ENCODE measurements around the gene CBLB. TPM values are rescaled to one million over a fixed set of nuclear protein-coding genes. Genes with fewer than 3 reads are reported as not detected.

Gene CBLB
- total and polyA plus RNA-seq, 2 of the 4 experiments (the other 2 are of a cell fraction), result 10.1 to 20.1 TPM

GRCh38 chr3:105798381-105798934, 70.4 kb downstream of the CBLB start:
- no CpG with 5 or more reads among the region's 1 CpG for WGBS, 2 experiments (ENCODE audit: extremely low coverage in 2 of 2, insufficient read length in 1 of 2)
- ChIA-PET CTCF (no interaction called here), POLR2A (ENCODE audit: unreplicated experiment) (no interaction called here)
- no peak for DNase-seq
- no peak for TF ChIP-seq USF2 (IDR thresholded peaks at IDR 0.05; ENCODE audit: low read depth, low read length)
- no peak for TF ChIP-seq CTCF (conservative IDR thresholded peaks at IDR 0.05; ENCODE audit: low read depth, low read length)
- no peak for TF ChIP-seq POLR2A (IDR thresholded peaks at IDR 0.05; ENCODE audit: low read depth, low read length)
- no peak for TF ChIP-seq BHLHE40 (IDR thresholded peaks at IDR 0.05; ENCODE audit: low read depth, low read length)
- no peak for TF ChIP-seq MXI1 (IDR thresholded peaks at IDR 0.05; ENCODE audit: borderline replicate concordance, low read depth, low read length)
- no peak overlapping the region for H3K4me2 ChIP-seq (ENCODE audit: low read depth, low read length)
- no peak overlapping the region for H3K9ac ChIP-seq (ENCODE audit: low read depth, low read length)
- no peak overlapping the region for H3K56ac ChIP-seq (ENCODE audit: extremely low read depth, insufficient read depth, low read length)
- H3K36me3 ChIP-seq (ENCODE audit: control insufficient read depth, insufficient read depth, low read length), result no peaks in the 10 kb centered on the region
- no peak overlapping the region for H3K27ac ChIP-seq (ENCODE audit: insufficient read depth, low read length)
- H3K14ac ChIP-seq (replicated peaks; ENCODE audit: low read depth, low read length), result no peak overlapping the region
- H3K9me1 ChIP-seq (ENCODE audit: insufficient read depth, low read length), result no peaks in the 10 kb centered on the region
- no peaks in the 10 kb centered on the region for H3K27me3 ChIP-seq (ENCODE audit: control insufficient read depth, insufficient read depth, low read length)
- H2BK120ac ChIP-seq (ENCODE audit: low read depth, low read length), result no peak overlapping the region
- no peak overlapping the region for H2BK5ac ChIP-seq (ENCODE audit: low read depth, low read length, poor library complexity, severe bottlenecking)
- H2AFZ ChIP-seq (replicated peaks; ENCODE audit: low read length, poor library complexity), result no peak overlapping the region
- H3K4me3 ChIP-seq (ENCODE audit: insufficient read depth, low read depth, low read length), result no peak overlapping the region
- no peak overlapping the region for H3K4ac ChIP-seq (ENCODE audit: low read depth, low read length)
- dilution Hi-C loops (cut with HindIII; ENCODE audit: low sequenced_read_pairs, unreplicated experiment), result no loop called here
- H3K9me3 ChIP-seq (ENCODE audit: control insufficient read depth, insufficient read depth, low read length), result no peaks in the 10 kb centered on the region
- no peak overlapping the region for H2AK5ac ChIP-seq (ENCODE audit: low read depth, low read length)
- peaks cover 11 to 14% of the 10 kb centered on the region in 2 experiments for H3K79me1 ChIP-seq (ENCODE audit: low read depth in 1 of 2, low read length in 2 of 2)
- no peak overlapping the region for H4K5ac ChIP-seq (ENCODE audit: low read depth, low read length)
- BruUV-seq (replicated peaks), result no TSS peak
- H3K23ac ChIP-seq (ENCODE audit: low read depth, low read length), result no peak overlapping the region
- no peak for ATAC-seq (ENCODE audit: low read depth)
- no peak overlapping the region for H2BK15ac ChIP-seq (ENCODE audit: low read depth, low read length)
- H4K20me1 ChIP-seq (ENCODE audit: insufficient read depth, low read length), result no peaks in the 10 kb centered on the region; the same call in 1 of the 2 replicates
- no peak overlapping the region for H3K18ac ChIP-seq (ENCODE audit: low read depth, low read length)
- no peak overlapping the region for H2AK9ac ChIP-seq (replicated peaks; ENCODE audit: low read depth, low read length, poor library complexity)
- H4K8ac ChIP-seq (ENCODE audit: low read depth in 2 of 2, low read length in 2 of 2), result no peak overlapping the region
- H2BK20ac ChIP-seq (ENCODE audit: low read depth, low read length), result no peak overlapping the region
- intact Hi-C loops (cut with micrococcal nuclease), result no loop called here
- H3K4me1 ChIP-seq (ENCODE audit: control insufficient read depth, insufficient read depth, low read length), result peaks cover 2% of the 10 kb centered on the region; the same call in 1 of the 2 replicates
- in situ Hi-C loops (cut with MboI; ENCODE audit: low sequenced_read_pairs), result no loop called here
- no peak overlapping the region for H4K91ac ChIP-seq (ENCODE audit: insufficient read depth, low read depth, low read length)
